Eye (tissue), 1 donor: Measurements from ENCODE around the gene PNMA3.
"Not testable (repeated sequence)": the region's sequence is repeated elsewhere in the genome, so short reads cannot be mapped to it uniquely, and the experiment has no call there.

Experiments used
- DNase-seq: peaks from one replicate; pipeline ENCODE4 v3.0.0-alpha.2; 2015

The PNMA3 gene

GRCh38 chrX:153055871-153056749, at the start of gene PNMA3:
TSS of gene PNMA3 (plus strand) at chrX:153056470. CDS start at chrX:153057056, 586 bp downstream.
- peak; percentile 64 for DNase-seq

DNA sequence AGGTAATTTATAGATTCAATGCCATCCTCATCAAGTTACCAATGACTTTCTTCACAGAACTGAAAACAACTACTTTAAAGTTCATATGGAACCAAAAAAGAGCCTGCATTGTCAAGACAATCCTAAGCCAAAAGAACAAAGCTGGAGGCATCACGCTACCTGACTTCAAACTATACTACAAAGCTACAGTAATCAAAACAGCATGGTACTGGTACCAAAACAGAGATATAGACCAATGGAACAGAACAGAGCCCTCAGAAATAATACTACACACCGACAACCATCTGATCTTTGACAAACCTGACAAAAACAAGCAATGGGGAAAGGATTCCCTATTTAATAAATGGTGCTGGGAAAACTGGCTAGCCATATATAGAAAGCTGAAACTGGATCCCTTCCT, 39.1 kb upstream of the PNMA3 start:
- DNase-seq = not testable (repeated sequence)

DNA sequence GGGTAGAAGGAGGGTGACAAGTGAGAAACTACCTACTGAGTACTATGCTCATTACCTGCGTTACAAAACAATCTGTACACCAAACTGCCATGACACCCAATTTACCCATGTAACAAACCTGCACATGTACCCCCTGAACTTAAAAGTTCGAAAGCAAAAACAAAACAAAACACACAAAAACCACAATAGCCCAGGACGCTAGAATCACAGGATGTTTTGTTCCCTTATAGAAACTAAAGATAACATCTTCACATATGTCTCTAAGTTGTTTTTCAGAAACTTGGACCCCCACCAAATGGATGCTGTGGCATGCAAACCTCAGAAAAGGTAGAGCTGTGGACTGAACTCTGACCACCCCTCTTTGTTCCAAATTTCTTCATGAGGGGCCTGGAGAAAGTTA, 37.1 kb upstream of the PNMA3 start:
- DNase-seq = no peak

DNA sequence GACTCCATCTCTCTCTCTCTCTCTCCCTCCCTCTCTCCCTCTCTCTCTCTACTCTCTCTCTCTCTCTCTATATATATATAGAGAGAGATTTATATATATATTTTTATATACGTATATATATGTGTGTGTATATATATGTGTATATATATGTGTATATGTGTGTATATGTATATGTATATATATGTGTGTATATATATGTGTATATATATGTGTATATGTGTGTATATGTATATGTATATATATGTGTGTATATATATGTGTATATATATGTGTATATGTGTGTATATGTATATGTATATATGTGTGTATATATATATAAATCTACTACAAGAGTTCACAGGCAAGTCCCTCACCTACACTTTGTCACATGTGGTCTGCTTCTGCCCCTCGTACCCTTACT, 29.8 kb upstream of the PNMA3 start:
- DNase-seq = not testable (repeated sequence)

DNA sequence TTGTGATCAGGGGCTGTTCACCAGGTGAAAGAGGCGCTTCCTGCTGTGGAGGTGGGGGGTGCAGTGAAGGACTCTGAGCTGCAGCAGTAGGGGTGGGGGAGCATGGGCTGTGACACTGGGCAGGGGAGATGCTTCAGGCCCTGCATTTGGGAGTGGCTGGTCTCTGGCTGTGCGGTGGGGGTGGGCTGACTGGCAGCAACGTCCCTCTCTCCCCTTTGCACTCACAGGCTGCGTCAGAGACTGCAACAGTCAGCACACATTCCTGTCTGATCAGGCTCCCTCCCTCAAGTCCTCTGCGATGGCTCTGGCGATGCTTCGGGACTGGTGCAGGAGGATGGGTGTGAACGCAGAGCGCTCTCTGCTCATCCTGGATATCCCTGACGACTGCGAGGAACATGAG, 27.8 kb upstream of the PNMA3 start:
- DNase-seq = not testable (repeated sequence)

DNA sequence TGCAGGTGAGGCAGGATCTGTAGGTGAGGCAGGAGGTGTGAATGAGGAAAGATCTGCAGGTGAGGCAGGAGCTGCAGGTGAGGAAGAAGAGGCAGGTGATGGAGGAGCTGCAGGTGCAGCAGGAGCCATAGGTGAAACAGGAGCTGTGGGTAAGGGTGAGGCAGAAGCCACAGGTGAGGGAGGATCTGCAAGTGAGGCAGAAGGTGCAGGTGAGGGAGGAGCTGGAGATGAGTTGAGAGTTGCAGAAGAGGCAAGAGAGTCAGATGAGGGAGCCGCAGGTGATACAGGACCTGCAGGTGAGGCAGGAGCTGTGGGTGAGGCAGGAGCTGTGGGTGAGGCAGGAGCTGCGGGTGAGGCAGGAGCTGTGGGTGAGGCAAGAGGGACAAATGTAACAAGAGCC, 27.1 kb upstream of the PNMA3 start:
- no peak for DNase-seq

DNA sequence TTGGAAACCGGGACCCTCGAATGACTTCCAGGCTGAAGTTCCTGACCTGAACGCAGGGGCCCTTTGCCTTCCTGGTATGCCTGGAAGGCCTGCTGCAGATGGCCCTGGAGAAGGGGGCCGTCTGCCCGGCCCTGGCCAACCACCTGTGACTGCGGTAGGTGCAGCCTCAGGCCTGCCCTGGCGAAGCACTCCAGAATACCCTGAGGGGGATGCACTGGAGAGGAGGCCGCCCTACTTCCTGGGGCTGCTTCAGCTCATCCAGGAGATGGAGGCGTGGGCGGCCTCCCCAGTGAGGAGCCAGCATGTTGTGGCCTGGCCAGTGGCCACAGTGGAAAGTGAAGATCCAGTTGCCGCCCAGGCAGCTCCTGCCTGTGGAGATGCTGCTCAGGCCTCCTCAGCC, 26.4 kb upstream of the PNMA3 start:
- DNase-seq = no peak

DNA sequence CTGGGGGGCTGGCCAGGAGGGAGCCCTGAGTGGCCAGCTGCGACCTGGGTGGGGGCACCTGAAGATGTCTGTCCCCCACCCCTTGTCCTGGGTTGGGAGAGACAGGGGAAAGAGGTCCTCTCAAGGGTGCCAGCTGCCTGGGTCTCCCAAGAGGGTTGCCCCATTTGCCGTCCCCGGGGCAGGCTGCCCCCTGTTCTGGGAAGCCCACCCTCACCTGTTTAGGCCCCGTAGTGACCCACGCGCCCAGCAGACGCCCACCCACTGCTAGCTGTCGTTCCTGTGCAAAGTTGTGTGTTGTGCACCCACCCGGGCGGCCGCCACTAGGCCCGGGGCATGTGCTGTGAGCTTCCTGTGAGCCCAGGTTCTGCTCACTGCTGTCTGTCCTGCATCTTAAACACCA, 25.5 kb upstream of the PNMA3 start:
- DNase-seq = no peak

DNA sequence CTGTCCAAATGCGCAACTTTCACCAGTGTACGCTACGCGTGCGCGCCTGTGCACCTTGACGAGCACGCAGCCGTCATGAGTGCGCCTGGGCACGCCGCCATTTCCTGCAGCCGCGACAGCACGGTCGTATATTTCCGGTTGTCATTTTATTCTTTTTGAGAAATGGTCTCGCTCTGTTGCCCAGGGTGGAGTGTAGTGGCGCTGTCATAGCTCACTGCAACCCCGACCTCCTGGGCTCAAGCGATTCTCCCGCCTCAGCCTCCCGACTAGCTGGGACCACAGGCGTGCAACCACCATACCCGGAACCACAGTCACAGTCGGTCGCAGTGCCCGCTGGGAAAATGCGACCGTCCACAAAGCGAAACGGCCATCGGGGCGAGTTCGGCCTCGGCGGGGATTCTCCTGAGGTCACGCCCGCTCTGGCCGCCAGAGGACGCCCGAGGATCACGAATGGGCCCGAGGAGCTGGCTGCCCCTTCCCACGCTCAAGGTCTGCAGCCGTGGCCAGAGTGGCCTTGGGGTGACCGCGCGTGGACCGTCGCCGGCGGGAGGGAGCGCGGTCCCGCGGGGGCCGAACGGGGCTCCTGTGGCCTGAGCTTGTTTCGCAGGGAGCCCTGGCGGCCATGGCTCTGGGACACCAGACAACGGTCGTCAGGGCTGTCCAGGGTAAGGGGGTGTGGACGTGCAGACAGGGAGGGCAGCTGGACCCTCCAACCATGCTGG, 23.7 kb upstream of the PNMA3 start:
- peak; percentile 84 for DNase-seq

DNA sequence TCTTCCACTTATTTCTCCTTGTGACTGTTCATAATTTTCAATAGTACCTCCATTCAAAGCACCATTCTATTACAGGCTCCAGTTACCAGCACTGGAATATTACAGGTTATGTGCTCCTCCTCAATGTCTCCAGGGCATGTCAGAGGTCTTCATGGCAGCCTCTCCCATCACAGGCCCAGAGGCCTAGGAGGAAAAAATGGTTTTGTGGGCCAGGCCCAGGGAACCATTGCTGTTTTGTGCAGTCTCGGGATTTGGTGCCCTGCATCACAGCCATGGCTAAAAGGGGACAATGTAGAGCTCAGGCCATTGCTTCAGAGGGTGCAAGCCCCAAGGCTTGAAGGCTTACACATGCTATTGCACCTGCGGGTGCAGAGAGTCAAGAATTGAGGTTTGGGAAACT, 7.2 kb upstream of the PNMA3 start:
- DNase-seq = no peak

DNA sequence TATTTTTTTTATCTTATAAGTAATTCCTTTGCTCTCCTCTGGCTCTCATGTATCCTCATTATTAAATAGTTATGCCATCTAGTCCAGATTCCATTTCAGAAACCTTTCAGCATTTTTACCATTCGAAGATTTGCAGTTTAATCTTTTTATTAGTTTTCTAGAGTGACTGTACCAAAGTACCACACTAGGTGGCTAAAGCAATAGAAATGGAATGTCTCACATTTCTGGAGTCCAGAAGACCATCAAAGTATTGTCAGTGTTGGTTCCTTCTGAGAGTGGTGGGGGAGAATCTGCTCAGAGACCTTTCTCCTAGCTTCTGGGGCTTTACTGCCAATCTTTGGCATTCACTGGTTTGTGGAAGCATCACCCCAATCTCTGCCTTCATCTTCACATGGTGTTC, 3.7 kb upstream of the PNMA3 start:
- no peak for DNase-seq

- DNase-seq = no peak
Observed at GRCh38 chrX:153057281-153057680, 1.0 kb downstream of the PNMA3 start.

DNA sequence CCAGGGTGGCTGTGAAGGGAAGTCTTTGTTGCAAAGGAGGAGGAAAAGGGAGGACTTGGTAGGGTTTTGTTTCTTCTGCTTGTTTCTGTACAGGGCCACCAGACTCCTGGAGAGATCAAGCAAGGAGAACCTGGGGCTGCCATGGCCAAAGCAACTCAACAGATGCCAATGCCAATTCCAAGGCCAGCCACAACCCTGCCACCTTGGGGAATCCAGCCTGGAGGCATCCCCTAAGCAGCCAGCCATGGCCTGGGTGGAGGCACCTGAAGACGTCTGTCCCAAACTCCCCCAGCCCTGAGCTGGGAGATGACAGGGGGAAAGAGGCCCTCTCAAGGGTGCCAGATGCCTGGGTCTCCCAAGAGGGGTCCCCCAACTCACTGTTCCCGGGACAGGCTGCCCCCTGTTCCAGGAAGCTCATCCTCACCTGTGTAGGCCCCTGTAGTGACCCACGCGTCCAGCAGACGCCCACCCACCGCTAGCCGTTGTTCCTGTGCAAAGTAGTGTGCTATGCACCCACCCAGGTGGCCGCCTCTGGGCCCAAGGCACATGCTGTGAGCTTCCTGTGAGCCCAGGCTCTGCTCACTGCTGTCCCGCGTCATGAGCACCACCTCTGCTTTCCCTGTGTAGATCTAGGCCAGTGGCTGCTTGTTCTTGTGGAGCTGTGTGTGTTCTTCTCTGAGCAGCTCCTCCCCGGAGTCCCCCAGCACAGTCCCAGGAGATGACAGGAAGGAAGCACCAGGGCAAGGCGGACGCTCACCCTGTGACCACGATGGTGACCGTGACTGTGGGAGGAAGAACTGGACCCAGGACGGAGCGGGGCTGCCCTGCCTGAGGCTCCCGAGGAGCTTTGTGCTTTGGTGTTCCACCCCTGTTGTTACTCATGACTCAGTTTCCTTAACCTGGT, 3.2 kb downstream of the PNMA3 start:
- DNase-seq = no peak

GRCh38 chrX:153060095-153060445, 3.8 kb downstream of the PNMA3 start:
- no peak for DNase-seq

DNA sequence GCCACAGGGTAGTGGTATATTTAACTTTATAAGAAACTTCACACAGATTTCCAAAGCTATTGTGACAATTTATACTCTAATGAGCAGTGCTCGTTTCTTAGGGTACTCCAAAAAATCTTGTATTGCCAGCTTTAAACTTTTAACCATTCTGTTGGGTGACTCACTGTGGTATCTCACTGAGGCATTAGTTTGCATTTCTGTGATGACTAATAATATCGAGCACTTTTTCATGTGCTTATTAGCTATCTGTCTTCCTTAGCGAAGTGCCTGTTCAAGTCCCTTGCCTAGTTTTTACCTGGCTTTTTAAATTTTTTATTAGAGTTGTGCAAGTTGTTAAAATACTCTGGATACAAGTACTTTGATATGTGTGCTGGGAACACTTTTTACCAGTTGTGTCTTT, 5.5 kb downstream of the PNMA3 start:
- no peak for DNase-seq

GRCh38 chrX:153063315-153063714, 7.0 kb downstream of the PNMA3 start:
- no peak for DNase-seq

- no peak for DNase-seq
Observed at GRCh38 chrX:153064061-153064460, 7.8 kb downstream of the PNMA3 start.

DNA sequence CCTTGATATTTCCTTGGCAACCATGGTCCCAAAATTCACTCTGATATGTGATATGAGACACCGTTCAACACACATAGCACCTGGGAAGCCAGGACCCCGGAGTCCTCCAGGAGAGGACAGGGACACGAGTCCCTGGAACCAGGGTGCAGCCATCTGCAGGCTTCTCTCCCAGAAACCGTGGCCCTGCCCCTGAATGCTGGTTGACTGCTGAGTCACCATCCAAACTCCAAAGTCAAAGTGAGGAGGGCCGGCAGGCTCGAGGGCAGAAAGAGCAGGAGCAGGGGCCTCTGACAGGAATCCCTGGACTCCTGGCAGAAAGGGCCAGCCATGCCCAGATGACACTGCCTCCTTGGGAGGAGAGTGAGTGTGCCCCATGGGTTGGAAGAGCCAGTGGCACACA, 9.1 kb downstream of the PNMA3 start:
- no peak for DNase-seq

GRCh38 chrX:153066402-153066801, 10.1 kb downstream of the PNMA3 start:
- DNase-seq = not testable (repeated sequence)

DNA sequence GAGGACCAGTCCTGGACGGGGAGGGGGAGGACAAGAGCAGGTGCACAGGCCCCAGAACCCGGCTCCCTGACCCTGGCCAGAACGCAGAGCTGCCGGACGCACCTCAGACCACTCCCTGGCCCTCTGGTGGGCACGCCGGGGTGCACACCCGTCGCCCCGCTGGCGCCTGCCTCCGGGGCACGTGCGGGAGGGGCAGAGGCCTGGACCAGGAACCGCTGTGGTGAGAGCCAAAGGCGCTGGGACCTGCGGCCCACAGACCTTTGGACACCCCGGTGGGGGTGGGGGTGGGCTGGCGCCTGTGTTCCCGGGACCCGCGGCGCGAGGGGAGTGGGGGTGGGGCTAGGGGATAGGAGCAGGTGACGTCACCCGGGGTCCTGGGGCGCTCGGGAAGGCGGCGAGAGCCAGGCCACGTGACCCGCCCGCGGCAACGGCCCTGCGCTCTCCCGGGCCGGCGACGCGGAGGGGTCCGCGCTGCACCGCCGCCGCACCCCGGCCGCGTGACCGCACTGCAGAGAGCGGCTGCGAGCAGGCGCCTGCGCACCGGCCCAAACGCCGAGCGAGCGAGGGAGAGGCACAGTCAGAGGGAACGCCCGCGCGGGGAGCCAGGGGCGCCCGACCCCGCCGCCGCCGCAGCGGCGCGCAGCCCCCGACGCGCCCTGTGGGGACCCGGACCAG, 15.8 kb downstream of the PNMA3 start, which contains the start of gene PNMA6A:
TSS of gene PNMA6A (plus strand) at position 546 of the 675 bp plus-strand sequence. CDS start 609 bp downstream, outside the sequence.
- DNase-seq = not testable (repeated sequence)

- DNase-seq = not testable (repeated sequence)
Observed at GRCh38 chrX:153073331-153073730, 17.1 kb downstream of the PNMA3 start.

- no peak for DNase-seq
Observed at GRCh38 chrX:153074262-153074899, 18.1 kb downstream of the PNMA3 start.
